Prostate gland (tissue), 2 donors: ENCODE measurements around the gene ARL8A. TPM values are rescaled to one million over a fixed set of nuclear protein-coding genes. Genes with fewer than 3 reads are reported as not detected.

ENCODE experiments used
- DNase-seq: peaks from one replicate; pipeline ENCODE4 v3.0.0-alpha.2; 2019; ENCODE audit warnings: low spot score
- H3K27ac ChIP-seq, 2 donors: fragments of 200-600 bp; sonication (generic); 2 replicates each; pipeline ENCODE4 v1.5.1; 2017 to 2019
- H3K27me3 ChIP-seq: fragments of 200-600 bp; sonication (generic); replicated peaks from 2 replicates; pipeline ENCODE4 v1.5.1; 2019; ENCODE audit not compliant: insufficient read depth
- H3K36me3 ChIP-seq, 2 donors: fragments of 200-600 bp; sonication (generic); 1 replicate in 1 of 2; 2 replicates in 1 of 2; pipeline versions ENCODE4 v1.5.1 to v1.8.1; 2017 to 2019
- H3K4me1 ChIP-seq: fragments of 200-600 bp; sonication (generic); replicated peaks from 2 replicates; pipeline ENCODE4 v1.5.1; 2019
- H3K4me3 ChIP-seq, 2 donors: fragments of 200-600 bp; sonication (generic); 2 replicates each; pipeline ENCODE4 v1.5.1; 2017 to 2019
- H3K9me3 ChIP-seq: fragments of 200-600 bp; sonication (generic); 2 replicates; pipeline ENCODE4 v1.5.1; 2017
- CTCF ChIP-seq, 4 experiments: fragments of 200-600 bp in 2 of 4; fragments of 450-650 bp in 2 of 4; sonication (generic) in 2 of 4; IDR thresholded peaks; 1 replicate in 3 of 4; 2 replicates in 1 of 4; pipeline ENCODE4 v1.5.1; 2016 to 2019; ENCODE audit warnings: antibody characterized with exemption in 4 of 4, mild to moderate bottlenecking in 2 of 4, moderate library complexity in 2 of 4
- POLR2A ChIP-seq: fragments of 450-650 bp; IDR thresholded peaks from one replicate; pipeline ENCODE4 v1.6.1; 2016; ENCODE audit warnings: antibody characterized with exemption, mild to moderate bottlenecking
- POLR2AphosphoS5 ChIP-seq: sonication (generic); formaldehyde crosslinking; IDR thresholded peaks from one replicate; pipeline ENCODE4 v1.6.1; 2017; ENCODE audit warnings: antibody characterized with exemption
- WGBS: methylation state at CpG from one replicate; pipeline ENCODE4 v1.1.5; 2018; 5-methylcytosine and 5-hydroxymethylcytosine counted together
- intact Hi-C: fragments of 100-400 bp; cut with DNase I; formaldehyde crosslinking; loops from one replicate; pipeline ENCODE4 v1.14.2; 2022
- total RNA-seq, 2 donors: library from RNA; depleted of rRNA; stranded (reverse); fragments of >200 nt; gene quantifications; one replicate each; pipeline ENCODE4 v1.1.0, GENCODE V29; 2016

Gene ARL8A
- total RNA-seq, 2 donors from 2014 or later = 39.9 to 102 TPM

GRCh38 chr1:202123336-202123813, 21.2 kb downstream of the ARL8A start:
- intact Hi-C loops = no loop called here
- WGBS = 90% methylated on average over 10 of the region's 10 CpGs

GRCh38 chr1:202122639-202123335, 21.8 kb downstream of the ARL8A start, which contains the start of gene GPR37L1:
TSS of gene GPR37L1 (plus strand) at chr1:202122917. CDS start at chr1:202122964, 47 bp downstream.
- Histone ChIP-seq H3K4me3 (no peak within 1 kb of the TSS), H3K27ac (no peak within 1 kb of the TSS), H3K9me3 (no peaks in the 10 kb centered on the region), H3K27me3 (no peaks in the 10 kb centered on the region), H3K4me1 (no peaks in the 10 kb centered on the region), H3K36me3 (no peaks in the 10 kb centered on the region)
- TF ChIP-seq POLR2AphosphoS5 (no peak), POLR2A (no peak), CTCF (IDR thresholded peaks at IDR 0.05) (peak in 3 of 4 experiments; percentile 26 to 56 (median 38))
- DNase-seq = no peak
- intact Hi-C loops = no loop called here
- 73% methylated on average over 15 of the region's 19 CpGs for WGBS

More at GRCh38 chr1:202123336-202123813, 21.2 kb downstream of the ARL8A start:
- Histone ChIP-seq H3K9me3 (no peaks in the 10 kb centered on the region), H3K27me3 (no peaks in the 10 kb centered on the region), H3K4me1 (no peaks in the 10 kb centered on the region), H3K27ac (no peak overlapping the region), H3K4me3 (no peak overlapping the region), H3K36me3 (no peaks in the 10 kb centered on the region)
- no peak for DNase-seq
- no peak for TF ChIP-seq POLR2AphosphoS5
- TF ChIP-seq POLR2A = no peak
- TF ChIP-seq CTCF (IDR thresholded peaks at IDR 0.05) = no peak

GRCh38 chr1:202121006-202121405, 23.5 kb downstream of the ARL8A start:
- TF ChIP-seq CTCF (IDR thresholded peaks at IDR 0.05) (no peak), POLR2AphosphoS5 (no peak), POLR2A (no peak)
- no peaks in the 10 kb centered on the region for H3K9me3 ChIP-seq
- H3K27me3 ChIP-seq = no peaks in the 10 kb centered on the region
- WGBS = 78% methylated on average over 7 of the region's 7 CpGs
- intact Hi-C loops = no loop called here
- H3K36me3 ChIP-seq = no peaks in the 10 kb centered on the region
- no peak overlapping the region for H3K4me3 ChIP-seq
- no peak for DNase-seq
- H3K4me1 ChIP-seq = no peaks in the 10 kb centered on the region
- no peak overlapping the region for H3K27ac ChIP-seq

- no peak for DNase-seq
- H3K4me1 ChIP-seq = peaks cover 4% of the 10 kb centered on the region
- H3K27ac ChIP-seq = no peak overlapping the region
- no peaks in the 10 kb centered on the region for H3K27me3 ChIP-seq
- TF ChIP-seq CTCF (IDR thresholded peaks at IDR 0.05) (no peak), POLR2AphosphoS5 (no peak), POLR2A (no peak)
- no peaks in the 10 kb centered on the region for H3K36me3 ChIP-seq
- 89% methylated on average over 10 of the region's 10 CpGs for WGBS
- H3K4me3 ChIP-seq = no peak overlapping the region
- H3K9me3 ChIP-seq = no peaks in the 10 kb centered on the region
- intact Hi-C loops = loop anchor here (10.0 kb wide), 1 partner anchor 103 kb away; the partner anchor contains the start of gene ELF3
These were observed 26.6 kb downstream of the ARL8A start for GRCh38 chr1:202117898-202118371.
